DND-41 (cell line): ENCODE results near the gene PARVB.
"Not testable (repeated sequence)": the region's sequence is repeated elsewhere in the genome, so short reads cannot be mapped to it uniquely, and the experiment has no call there.

Experiments used
- ATAC-seq: fragments of 200-7000 bp; cut with Tn5 transposase; 3 replicates; pipeline ENCODE4 v1.9.1; 2021; ENCODE audit warnings: low read depth; ENCODE audit not compliant: insufficient read depth
- DNase-seq: peaks from one replicate; pipeline ENCODE4 v3.0.0-alpha.2; 2020
- H2AFZ ChIP-seq: 2 replicates; pipeline ENCODE4 v1.6.0; 2012; ENCODE audit warnings: low read depth, low read length
- H3K27ac ChIP-seq: 2 replicates; pipeline ENCODE4 v1.5.1; 2012; ENCODE audit warnings: low read length, inconsistent platforms
- H3K27me3 ChIP-seq: fragments of 200-600 bp; sonication (generic); 2 replicates; pipeline ENCODE4 v1.6.0; 2012; ENCODE audit warnings: low read length, mild to moderate bottlenecking, inconsistent platforms; ENCODE audit not compliant: insufficient read depth, poor library complexity
- H3K36me3 ChIP-seq: 2 replicates; pipeline ENCODE4 v1.5.1; 2012; ENCODE audit warnings: low read length, inconsistent platforms; ENCODE audit not compliant: insufficient read depth
- H3K4me1 ChIP-seq: 2 replicates; pipeline ENCODE4 v1.5.1; 2012; ENCODE audit warnings: mild to moderate bottlenecking, low read length; ENCODE audit not compliant: insufficient read depth
- H3K4me2 ChIP-seq: 2 replicates; pipeline ENCODE4 v1.6.0; 2012; ENCODE audit warnings: mild to moderate bottlenecking, moderate library complexity, low read length, inconsistent platforms; ENCODE audit not compliant: insufficient read depth
- H3K4me3 ChIP-seq, 2 experiments: fragments of 200-600 bp in 1 of 2; shearing (Covaris generic) in 1 of 2; 2 replicates each; pipeline ENCODE4 v1.5.1; 2012 to 2016; ENCODE audit warnings: inconsistent platforms in 2 of 2, low read length in 2 of 2, mild to moderate bottlenecking in 2 of 2, low read depth in 1 of 2, moderate library complexity in 1 of 2
- H3K79me2 ChIP-seq: 2 replicates; pipeline ENCODE4 v1.6.0; 2012; ENCODE audit warnings: low read length, inconsistent platforms; ENCODE audit not compliant: insufficient read depth
- H3K9ac ChIP-seq: 2 replicates; pipeline ENCODE4 v1.6.0; 2012; ENCODE audit warnings: low read depth, mild to moderate bottlenecking, inconsistent platforms, low read length, moderate library complexity
- H3K9me3 ChIP-seq: 2 replicates; pipeline ENCODE4 v1.5.1; 2012; ENCODE audit warnings: low read length, moderate library complexity, mild to moderate bottlenecking, inconsistent platforms; ENCODE audit not compliant: insufficient read depth, severe bottlenecking
- H4K20me1 ChIP-seq: 2 replicates; pipeline ENCODE4 v1.6.0; 2012; ENCODE audit warnings: low read length; ENCODE audit not compliant: insufficient read depth
- CTCF ChIP-seq: IDR thresholded peaks from 2 replicates; pipeline ENCODE4 v1.5.1; 2012; ENCODE audit warnings: borderline replicate concordance, low read length, moderate library complexity, mild to moderate bottlenecking; ENCODE audit not compliant: poor library complexity, severe bottlenecking; ENCODE audit errors: extremely low read depth
- EZH2 ChIP-seq: IDR thresholded peaks from 3 replicates; pipeline ENCODE4 v1.6.1; 2012; ENCODE audit warnings: borderline replicate concordance, low read depth, mild to moderate bottlenecking, moderate library complexity, low read length, inconsistent platforms; ENCODE audit not compliant: severe bottlenecking

Gene PARVB

DNA sequence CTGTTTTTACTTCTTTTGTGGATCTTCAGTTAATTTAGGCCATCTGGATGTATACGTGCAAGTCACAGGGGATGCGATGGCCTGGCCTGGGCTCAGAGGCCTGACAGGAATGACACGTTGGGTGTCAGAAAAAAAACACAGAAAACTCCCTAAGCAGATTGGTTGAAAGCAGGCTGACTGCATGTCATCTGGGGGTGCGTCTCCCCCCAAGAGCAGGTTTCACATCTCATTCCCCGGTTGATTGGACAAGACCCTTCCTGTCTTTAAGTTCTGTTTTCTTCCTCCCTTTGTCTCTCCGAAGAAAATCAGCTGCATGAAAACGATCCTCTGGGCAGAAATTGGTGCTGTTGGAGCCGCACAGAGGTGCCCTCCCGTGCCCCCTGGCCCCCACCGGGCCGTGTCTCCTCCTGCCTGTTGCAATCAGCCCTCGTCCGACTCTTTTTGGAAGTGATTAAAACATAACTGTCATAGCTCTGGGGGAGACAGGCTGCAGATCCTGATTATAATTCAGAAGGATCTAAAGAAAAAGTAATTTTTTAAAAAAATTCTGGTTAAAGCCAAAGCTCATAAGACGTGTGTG is 84.8 kb downstream of the PARVB start:
- Histone ChIP-seq H3K9ac (no peak overlapping the region), H4K20me1 (no peaks in the 10 kb centered on the region), H3K9me3 (no peaks in the 10 kb centered on the region), H3K4me2 (no peak overlapping the region), H3K79me2 (no peaks in the 10 kb centered on the region), H3K27ac (no peak overlapping the region), H2AFZ (no peak overlapping the region), H3K4me1 (no peaks in the 10 kb centered on the region), H3K36me3 (no peaks in the 10 kb centered on the region), H3K27me3 (peaks cover 2% of the 10 kb centered on the region), H3K4me3 (no peak overlapping the region)
- TF ChIP-seq EZH2 (no peak), CTCF (no peak)
- ATAC-seq: no peak
- no peak for DNase-seq

- no peak for ATAC-seq
- Histone ChIP-seq H3K4me3 (no peak overlapping the region), H4K20me1 (no peaks in the 10 kb centered on the region), H3K27me3 (peaks cover 2% of the 10 kb centered on the region), H3K79me2 (no peaks in the 10 kb centered on the region), H3K27ac (no peak overlapping the region), H3K36me3 (no peaks in the 10 kb centered on the region), H3K9ac (no peak overlapping the region), H2AFZ (no peak overlapping the region), H3K4me2 (no peak overlapping the region), H3K4me1 (no peaks in the 10 kb centered on the region), H3K9me3 (no peaks in the 10 kb centered on the region)
- TF ChIP-seq EZH2 (no peak), CTCF (no peak)
- DNase-seq: no peak
Observed at GRCh38 chr22:44109416-44109815, 85.3 kb downstream of the PARVB start.

DNA sequence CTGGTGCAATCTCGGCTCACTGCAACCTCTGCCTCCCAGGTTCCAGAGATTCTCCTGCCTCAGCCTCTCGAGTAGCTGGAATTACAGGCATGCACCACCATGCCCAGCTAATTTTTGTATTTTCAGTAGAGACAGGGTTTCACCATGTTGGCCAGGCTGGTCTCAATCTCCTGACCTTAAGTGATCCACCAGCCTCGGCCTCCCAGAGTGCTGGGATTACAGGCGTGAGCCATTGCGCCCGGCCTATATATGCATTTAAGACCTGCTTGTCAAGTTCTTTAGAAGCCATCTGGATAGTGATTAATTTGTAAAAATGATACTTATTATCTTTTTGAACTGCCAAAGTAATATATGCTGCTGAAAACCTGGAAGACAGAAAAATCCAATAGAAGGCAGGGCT is 86.6 kb downstream of the PARVB start:
- H3K79me2 ChIP-seq, H3K4me3 ChIP-seq, H3K4me2 ChIP-seq, H3K9ac ChIP-seq, H3K9me3 ChIP-seq, DNase-seq, H2AFZ ChIP-seq, ATAC-seq, H3K4me1 ChIP-seq, H3K27me3 ChIP-seq, H3K36me3 ChIP-seq, H3K27ac ChIP-seq, H4K20me1 ChIP-seq: not testable (repeated sequence)

DNA sequence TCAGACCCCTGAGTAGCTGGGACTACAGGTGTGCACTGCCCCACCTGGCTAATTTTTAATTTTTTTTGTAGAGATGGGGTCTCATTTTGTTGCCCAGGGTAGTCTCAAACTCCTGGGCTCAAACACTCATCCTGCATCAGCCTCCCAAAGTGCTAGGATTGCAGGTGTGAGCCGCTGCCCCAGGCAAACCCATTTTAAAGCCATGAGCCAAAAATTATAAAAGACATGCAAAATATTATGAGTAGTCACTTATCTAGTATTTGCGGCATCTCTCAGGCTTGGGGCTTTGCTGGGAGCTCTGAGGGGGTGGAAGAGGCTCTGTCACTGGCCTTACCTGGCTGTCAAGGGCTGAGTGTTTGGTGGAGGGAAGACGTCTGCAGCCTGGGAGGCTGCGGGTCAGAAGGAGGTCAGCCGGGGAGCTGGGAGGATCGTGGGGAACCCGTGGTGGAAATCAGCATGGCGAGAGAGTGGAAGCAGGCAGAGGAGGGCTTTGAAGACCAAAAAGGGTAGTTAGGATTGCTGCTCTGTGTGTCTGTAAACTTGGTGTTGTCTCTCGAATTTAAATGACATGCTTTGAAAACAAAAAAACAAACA is 87.6 kb downstream of the PARVB start:
- TF ChIP-seq CTCF: no peak
- TF ChIP-seq EZH2: no peak
- H3K9me3 ChIP-seq: no peaks in the 10 kb centered on the region
- no peak overlapping the region for H3K4me2 ChIP-seq
- H2AFZ ChIP-seq: no peak overlapping the region
- ATAC-seq (no peak), DNase-seq (no peak)
- peaks cover 2% of the 10 kb centered on the region for H3K27me3 ChIP-seq
- no peak overlapping the region for H3K4me3 ChIP-seq
- no peaks in the 10 kb centered on the region for H3K79me2 ChIP-seq
- no peaks in the 10 kb centered on the region for H4K20me1 ChIP-seq
- H3K36me3 ChIP-seq: no peaks in the 10 kb centered on the region
- H3K9ac ChIP-seq: no peak overlapping the region
- H3K4me1 ChIP-seq: no peaks in the 10 kb centered on the region
- H3K27ac ChIP-seq: no peak overlapping the region
